Astrocyte (in vitro differentiated cells and primary cell): ENCODE measurements around the gene SAMM50.

ENCODE experiments used
- CTCF ChIP-seq: IDR thresholded peaks from 2 replicates; pipeline ENCODE4 v1.5.1; 2011; ENCODE audit warnings: low read depth, mild to moderate bottlenecking, inconsistent platforms, low read length, moderate library complexity; ENCODE audit not compliant: insufficient read depth
- EZH2 ChIP-seq: IDR thresholded peaks from 2 replicates; pipeline ENCODE4 v1.6.1; 2012; ENCODE audit warnings: mild to moderate bottlenecking, low read length, inconsistent platforms; ENCODE audit not compliant: insufficient read depth

GRCh38 chr22:43992331-43992821, 37.1 kb downstream of the SAMM50 start:
- TF ChIP-seq CTCF (no peak), EZH2 (no peak)
